Stimulated activated CD8-positive, alpha-beta memory T cell treated with anti-CD3 and anti-CD28 coated beads, Interleukin-15, amount 100 ng/mL, for 4 hours (primary cell): Measurements from ENCODE around the gene GGNBP2.
A peak's percentile ranks its signal among the peaks of the same experiment; 100 is the strongest.
"Not testable (repeated sequence)": the region's sequence is repeated elsewhere in the genome, so short reads cannot be mapped to it uniquely, and the experiment has no call there.

Source experiments
- DNase-seq, 2 donors: peaks; one replicate each; pipeline ENCODE4 v3.0.0-alpha.2; 2020; ENCODE audit warnings: low read depth in 2 of 2

GGNBP2 gene

GRCh38 chr17:36544307-36545076 is at the start of gene GGNBP2:
Gene GGNBP2 (plus strand): TSS chr17:36544919. CDS start chr17:36545725, 806 bp downstream.
- peak; percentile 77 to 81 for DNase-seq

DNA sequence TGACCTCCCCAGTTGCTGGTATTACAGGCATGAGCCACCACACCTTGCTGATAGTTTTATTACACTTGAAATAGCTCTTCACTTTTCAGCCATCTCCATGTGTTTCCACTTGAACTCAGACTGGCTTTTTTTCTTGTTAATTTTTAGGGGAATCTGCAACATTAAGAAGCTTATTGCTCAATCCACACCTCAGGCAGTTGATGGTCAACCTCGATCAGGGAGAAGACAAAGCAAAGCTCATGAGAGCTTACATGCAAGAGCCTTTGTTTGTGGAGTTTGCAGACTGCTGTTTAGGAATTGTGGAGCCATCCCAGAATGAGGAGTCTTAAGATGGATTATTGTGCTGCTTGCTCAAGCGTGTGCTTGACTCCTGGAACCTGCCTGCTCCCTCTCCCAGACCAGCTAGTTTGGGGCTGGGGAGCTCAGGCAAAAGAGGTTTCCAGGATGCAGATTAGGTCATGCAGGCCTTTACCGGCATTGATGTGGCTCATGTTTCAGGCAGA is 49.6 kb upstream of the GGNBP2 start:
- DNase-seq: no peak

- DNase-seq: no peak
Measured at GRCh38 chr17:36496018-36496789, 48.5 kb upstream of the GGNBP2 start.

DNA sequence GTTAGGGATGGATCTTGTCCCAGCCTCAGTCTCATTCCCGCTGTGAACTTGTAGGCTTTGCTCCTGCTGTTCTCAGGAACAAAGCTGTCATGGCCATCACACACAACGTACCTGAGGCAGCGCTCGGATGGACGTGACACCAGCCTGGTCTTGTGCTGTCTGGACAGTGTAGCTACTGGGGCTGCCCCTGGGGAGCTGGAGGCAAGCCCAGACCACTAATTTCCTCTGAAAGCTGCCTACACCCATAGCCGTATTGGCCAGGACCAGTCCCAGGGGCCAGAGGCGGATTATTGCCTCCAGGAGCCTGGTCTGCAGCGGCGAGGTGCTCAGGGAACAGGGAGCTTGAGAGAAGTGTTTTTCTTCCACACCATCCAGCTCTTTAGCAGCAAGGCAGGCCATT is 46.6 kb upstream of the GGNBP2 start:
- DNase-seq: no peak

GRCh38 chr17:36498560-36499300 is 46.0 kb upstream of the GGNBP2 start:
- DNase-seq: no peak

DNA sequence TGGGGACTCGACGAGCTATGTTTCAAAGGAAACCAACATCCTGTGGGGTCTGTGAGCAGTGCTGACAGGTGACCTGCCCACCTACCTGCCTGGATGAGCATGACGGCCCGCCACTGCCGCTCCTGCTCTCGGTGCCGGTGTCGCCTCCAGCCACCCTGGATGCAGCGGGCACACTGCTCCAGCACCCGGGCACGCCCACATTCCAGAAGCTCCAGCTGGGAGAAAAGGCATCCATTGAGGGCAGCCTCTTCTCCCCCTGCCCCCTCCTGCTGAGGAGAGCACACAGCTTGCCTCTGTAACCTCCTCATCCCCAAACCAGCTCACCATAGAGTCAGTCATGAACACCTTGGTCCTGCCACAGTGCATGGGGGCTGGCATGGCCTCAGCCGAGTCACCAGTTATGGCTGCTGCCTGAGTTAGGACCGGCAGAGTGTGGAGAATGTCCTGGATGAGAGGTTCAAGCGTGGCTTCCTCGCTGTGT is 43.9 kb upstream of the GGNBP2 start:
- DNase-seq: no peak

DNA sequence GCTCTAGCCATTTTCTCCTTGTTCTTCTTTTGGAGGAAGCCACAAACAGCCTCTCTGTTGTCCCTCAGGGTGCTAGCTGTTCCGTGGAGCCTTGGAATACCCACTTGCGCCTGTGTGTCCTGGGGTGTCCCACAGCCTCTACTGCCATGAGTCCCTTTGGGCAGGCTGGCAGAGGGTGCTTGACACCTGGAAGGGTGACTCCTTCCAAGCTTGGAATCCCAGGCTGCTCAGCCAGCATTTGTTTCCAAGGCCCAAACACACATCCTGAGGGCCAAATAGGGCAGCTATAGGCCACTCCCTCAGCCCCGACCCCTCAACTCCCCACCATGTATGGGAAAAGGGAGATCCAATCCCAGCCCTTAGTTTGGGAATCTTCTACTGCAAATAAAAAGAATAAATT is 43.4 kb upstream of the GGNBP2 start:
- DNase-seq: no peak

- DNase-seq: no peak
Measured at GRCh38 chr17:36501963-36502362, 42.8 kb upstream of the GGNBP2 start.

- no peak for DNase-seq
Measured at GRCh38 chr17:36503456-36504155, 41.1 kb upstream of the GGNBP2 start.

DNA sequence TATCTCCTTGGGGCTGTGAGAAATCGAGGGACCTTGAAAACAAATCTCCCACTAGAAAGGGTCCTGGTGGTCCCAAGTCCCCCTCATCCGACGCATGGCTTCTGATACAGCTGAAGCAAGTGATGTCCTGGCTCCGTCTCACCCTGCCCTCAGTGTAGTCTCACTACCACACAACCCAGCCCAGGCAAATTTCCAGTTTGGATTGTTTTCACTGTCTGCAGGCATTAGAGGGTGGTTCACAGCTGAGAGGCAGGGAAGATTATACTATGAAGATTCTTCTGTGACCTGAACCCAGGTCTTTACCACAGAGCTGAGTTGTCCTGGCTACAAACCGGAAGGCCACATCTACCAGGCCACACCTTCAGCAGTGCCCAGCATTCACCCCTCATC is 40.6 kb upstream of the GGNBP2 start:
- no peak for DNase-seq

DNA sequence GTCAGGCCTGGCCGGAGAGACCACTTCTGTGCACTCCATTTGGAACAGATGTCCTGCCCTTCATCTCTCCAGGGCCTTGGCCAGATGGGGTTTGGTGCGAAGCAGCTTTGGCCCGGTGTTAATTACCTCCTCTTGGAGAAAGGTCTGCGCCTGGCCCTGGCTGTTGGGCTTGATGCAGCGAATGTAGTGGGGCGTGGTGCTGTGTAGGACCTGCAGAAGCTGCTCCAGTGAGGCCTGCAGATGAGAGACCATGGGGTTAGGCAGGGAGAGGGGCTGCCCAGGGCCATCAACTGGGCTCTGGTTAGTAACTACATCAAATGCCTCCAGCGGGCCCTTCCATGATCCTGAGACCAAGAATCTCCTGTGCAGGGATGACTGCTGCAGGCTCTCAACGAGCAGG is 39.5 kb upstream of the GGNBP2 start:
- DNase-seq: no peak

DNA sequence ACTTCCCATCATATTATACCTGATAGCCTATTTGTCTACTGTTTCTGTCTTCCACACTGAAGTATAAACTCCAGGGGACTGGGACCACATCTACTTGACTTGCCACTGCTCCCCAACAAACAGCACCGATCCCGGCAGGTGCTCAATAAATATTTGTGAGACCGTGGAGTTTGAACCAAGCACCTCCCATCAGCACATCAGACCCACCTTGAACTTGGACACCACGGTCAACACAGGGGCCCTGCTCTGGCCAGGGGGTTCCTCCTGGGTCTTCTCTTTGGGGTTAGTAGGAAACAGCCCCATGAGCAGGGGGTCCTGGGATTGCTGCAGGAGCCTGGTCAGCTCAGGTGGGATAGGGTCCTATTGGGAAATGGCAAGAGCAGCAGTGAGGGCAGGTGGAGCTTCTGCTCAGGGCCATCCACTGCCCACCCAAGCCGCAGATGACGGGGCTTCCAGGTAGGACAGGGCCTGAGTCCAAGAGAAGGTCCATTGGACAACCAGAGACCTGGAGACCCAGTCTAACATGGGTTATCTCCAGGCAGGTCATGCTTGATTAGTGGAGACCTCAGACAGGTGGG is 38.4 kb upstream of the GGNBP2 start:
- DNase-seq: no peak

DNA sequence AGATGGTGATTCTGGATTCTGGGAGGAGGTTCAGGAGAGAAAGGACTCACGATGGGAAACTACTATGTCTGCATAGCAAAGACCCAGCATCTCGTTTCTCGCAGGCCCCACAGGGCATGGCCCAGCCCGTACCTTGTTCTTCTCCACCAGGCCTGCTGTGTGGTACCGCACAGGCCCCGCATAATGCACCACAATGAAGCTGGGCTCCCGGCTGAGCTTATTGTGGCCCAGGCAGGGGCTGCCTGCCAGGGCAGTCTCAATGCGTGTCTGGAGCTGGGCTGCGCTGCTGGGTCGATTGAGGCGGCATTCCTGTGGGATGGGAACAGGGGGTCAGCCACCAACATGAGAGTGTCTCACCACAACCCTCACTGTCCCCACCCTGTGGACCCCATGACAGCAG is 37.9 kb upstream of the GGNBP2 start:
- DNase-seq: no peak

DNA sequence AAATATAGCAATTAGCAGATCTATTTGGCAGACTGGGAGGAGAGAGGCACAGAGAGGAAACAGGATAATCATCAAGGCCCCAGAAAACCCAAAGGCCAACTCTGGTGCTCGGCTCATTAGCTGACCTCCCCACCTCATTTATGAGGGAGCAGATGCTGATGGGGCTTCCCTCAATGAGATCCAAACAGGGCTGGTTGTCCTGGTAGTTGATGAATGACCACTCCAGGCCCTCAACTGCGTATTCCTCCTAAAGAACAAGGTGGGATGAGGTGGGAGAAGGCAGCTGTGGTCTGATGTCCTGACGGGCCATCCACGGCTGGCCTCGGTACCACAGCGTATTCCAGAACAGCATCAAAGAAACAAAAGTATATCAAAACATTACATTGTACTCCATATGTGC is 37.5 kb upstream of the GGNBP2 start:
- DNase-seq: no peak

GRCh38 chr17:36508439-36508838 is 36.3 kb upstream of the GGNBP2 start:
- DNase-seq: not testable (repeated sequence)

- no peak for DNase-seq
Measured at GRCh38 chr17:36509272-36509985, 35.3 kb upstream of the GGNBP2 start.

DNA sequence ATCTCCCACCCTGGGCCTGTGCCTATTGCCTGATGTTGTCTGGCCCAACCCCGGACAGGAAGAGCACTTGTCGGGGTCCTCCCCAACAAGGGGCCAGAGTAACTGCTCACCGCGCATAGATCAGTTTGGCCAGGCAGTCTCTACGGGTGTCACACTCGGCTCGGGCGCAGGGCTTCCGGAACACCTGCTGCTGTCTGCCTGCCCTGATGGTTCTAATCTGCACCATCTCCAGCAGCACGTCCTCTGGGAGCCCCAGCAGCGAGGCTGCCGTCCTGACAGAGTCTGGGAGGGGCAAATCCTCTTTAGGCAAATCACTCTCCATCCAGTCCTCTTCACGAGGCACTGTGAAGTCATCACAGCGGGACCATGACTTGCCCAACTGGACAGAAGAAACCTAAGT is 34.1 kb upstream of the GGNBP2 start:
- no peak for DNase-seq

DNA sequence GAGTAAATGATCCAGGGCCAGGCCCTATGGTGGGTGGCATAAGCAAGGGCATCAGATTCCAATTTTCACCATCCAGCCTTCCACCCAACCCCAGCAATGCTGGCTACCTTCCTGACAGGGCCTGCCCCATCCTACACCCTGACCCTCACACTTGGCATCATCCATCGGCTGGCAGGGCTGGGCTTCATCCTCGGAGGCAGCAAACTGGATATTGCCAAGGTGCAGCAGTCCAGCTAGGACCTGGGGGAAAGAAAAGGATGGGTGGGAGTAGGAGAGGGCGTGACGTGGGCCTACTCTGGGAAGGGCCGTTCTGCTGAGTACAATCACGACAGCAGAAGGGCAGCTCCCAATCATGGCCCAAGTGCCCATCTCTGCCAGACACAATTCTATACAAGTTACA is 33.5 kb upstream of the GGNBP2 start:
- no peak for DNase-seq

GRCh38 chr17:36512641-36513040 is 32.1 kb upstream of the GGNBP2 start:
- no peak for DNase-seq

DNA sequence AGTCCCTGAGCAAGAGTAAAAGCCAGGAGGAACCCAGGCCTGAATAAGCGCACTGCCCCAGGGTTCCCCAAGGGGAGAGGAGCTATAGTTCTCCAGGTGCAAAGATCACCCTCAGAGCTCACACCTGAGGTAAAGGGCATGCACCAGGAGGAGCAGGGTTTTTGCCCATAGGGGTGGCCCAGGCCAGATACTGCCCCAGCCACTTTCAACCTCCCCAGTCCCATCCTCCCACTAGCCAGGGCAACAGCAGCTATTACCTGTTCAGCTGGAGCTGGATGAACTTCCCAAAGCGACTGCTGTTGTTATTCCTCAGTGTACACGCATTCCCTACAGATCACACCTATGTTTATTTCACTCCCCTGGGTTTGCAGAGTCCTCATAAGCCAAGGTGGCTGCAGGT is 29.9 kb upstream of the GGNBP2 start:
- DNase-seq: no peak

DNA sequence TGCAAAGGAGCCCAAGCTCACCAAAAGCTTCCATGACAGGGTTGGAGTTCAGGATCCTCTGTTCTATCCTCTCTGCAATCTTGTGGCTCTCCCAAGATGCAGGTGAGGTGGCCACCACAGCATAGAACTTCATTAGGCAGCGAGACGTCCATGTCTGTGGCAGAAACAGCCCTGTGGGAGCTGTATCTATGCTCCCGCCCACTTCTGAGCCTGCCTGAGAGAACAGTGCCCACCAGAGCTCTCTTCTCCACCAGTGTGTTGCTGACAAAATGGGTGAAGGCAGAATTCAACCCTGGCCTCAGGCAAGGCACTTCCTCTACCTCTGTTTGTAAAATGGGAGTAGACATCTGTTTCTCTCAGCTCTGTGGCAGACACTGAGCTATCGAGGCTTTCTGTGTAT is 28.9 kb upstream of the GGNBP2 start:
- DNase-seq: no peak
